ENCODE data around the gene OLFML2A. TPM values are rescaled to one million over a fixed set of nuclear protein-coding genes. Genes with fewer than 3 reads are reported as not detected.

OLFML2A gene
- total and polyA plus RNA-seq, 2 of the 4 experiments (the other 2 are of a cell fraction) = 2.0 to 5.9 TPM

GRCh38 chr9:124852829-124853531, 76.0 kb downstream of the OLFML2A start, which contains the start of gene WDR38:
Gene WDR38 (plus strand): TSS chr9:124853460. CDS start chr9:124853532, 72 bp downstream.
- ChIA-PET CTCF (interaction anchor here (0.6 to 5.7 kb wide), 18 partner anchors 9 to 1465 kb away, joined by 3 to 165 read pairs (median 4); partner anchors contain the start of genes ARPC5L, NR6A1, OLFML2A and RPL35), POLR2A (ENCODE audit: unreplicated experiment) (interaction anchor here (0.7 to 0.8 kb wide), 2 partner anchors 10 to 76 kb away, joined by 4 to 5 read pairs; partner anchors contain the start of gene OLFML2A)
- ATAC-seq (ENCODE audit: low read depth) (peak; percentile 88), DNase-seq (peak; percentile 66)
- no TSS peak for BruUV-seq (replicated peaks)
- Histone ChIP-seq H3K18ac (ENCODE audit: low read depth, low read length) (no peak within 1 kb of the TSS), H2AFZ (replicated peaks; ENCODE audit: low read length, poor library complexity) (peak within 1 kb of the TSS; percentile 100), H3K9me3 (ENCODE audit: control insufficient read depth, insufficient read depth, low read length) (no peaks in the 10 kb centered on the region), H3K14ac (replicated peaks; ENCODE audit: low read depth, low read length) (peak within 1 kb of the TSS; percentile 69; the same call in 1 of the 2 replicates), H3K36me3 (ENCODE audit: control insufficient read depth, insufficient read depth, low read length) (peaks cover 17% of the 10 kb centered on the region), H3K4me1 (ENCODE audit: control insufficient read depth, insufficient read depth, low read length) (no peaks in the 10 kb centered on the region), H3K27me3 (ENCODE audit: control insufficient read depth, insufficient read depth, low read length) (no peaks in the 10 kb centered on the region), H3K56ac (ENCODE audit: extremely low read depth, insufficient read depth, low read length) (no peak within 1 kb of the TSS), H3K27ac (ENCODE audit: insufficient read depth, low read length) (no peak within 1 kb of the TSS; the same call in 1 of the 2 replicates), H3K23ac (ENCODE audit: low read depth, low read length) (0 out of 2 replicates have a peak within 1 kb of the TSS, but pooled peaks have one; percentile 44), H3K79me1 (ENCODE audit: low read depth in 1 of 2, low read length in 2 of 2) (peaks cover 0 to 6% of the 10 kb centered on the region in 2 experiments; a peak in 2 of 4 replicates), H4K91ac (ENCODE audit: insufficient read depth, low read depth, low read length) (peak within 1 kb of the TSS; percentile 50; the same call in 1 of the 2 replicates), H2BK5ac (ENCODE audit: low read depth, low read length, poor library complexity, severe bottlenecking) (no peak within 1 kb of the TSS), H3K4me3 (ENCODE audit: insufficient read depth, low read depth, low read length) (peak within 1 kb of the TSS; percentile 43), H3K4ac (ENCODE audit: low read depth, low read length) (peak within 1 kb of the TSS; percentile 67), H4K5ac (ENCODE audit: low read depth, low read length) (no peak within 1 kb of the TSS), H3K9ac (ENCODE audit: low read depth, low read length) (peak within 1 kb of the TSS; percentile 22; the same call in 1 of the 2 replicates), H2AK5ac (ENCODE audit: low read depth, low read length) (peak within 1 kb of the TSS; percentile 74; the same call in 1 of the 2 replicates), H2BK20ac (ENCODE audit: low read depth, low read length) (peak within 1 kb of the TSS; percentile 69; the same call in 1 of the 2 replicates), H2AK9ac (replicated peaks; ENCODE audit: low read depth, low read length, poor library complexity) (peak within 1 kb of the TSS; percentile 96), H2BK15ac (ENCODE audit: low read depth, low read length) (peak within 1 kb of the TSS; percentile 40; the same call in 1 of the 3 replicates), H3K9me1 (ENCODE audit: insufficient read depth, low read length) (no peaks in the 10 kb centered on the region), H2BK120ac (ENCODE audit: low read depth, low read length) (peak within 1 kb of the TSS; percentile 63), H4K8ac (ENCODE audit: low read depth in 2 of 2, low read length in 2 of 2) (peak within 1 kb of the TSS in 1 of 2 experiments; percentile 64; a peak in 1 of 4 replicates), H4K20me1 (ENCODE audit: insufficient read depth, low read length) (peaks cover 24% of the 10 kb centered on the region), H3K4me2 (ENCODE audit: low read depth, low read length) (peak within 1 kb of the TSS; percentile 94)
- dilution Hi-C loops (cut with HindIII; ENCODE audit: low sequenced_read_pairs, unreplicated experiment) = no loop called here
- in situ Hi-C loops (cut with MboI; ENCODE audit: low sequenced_read_pairs) = loop anchor here (5.0 kb wide), 1 partner anchor 81 kb away; the partner anchor contains the start of gene NR6A1
- intact Hi-C loops (cut with micrococcal nuclease) = loop anchor here (1.0 to 10.0 kb wide), 4 partner anchors 40 to 238 kb away; no protein-coding TSS in a partner anchor
- 2% methylated on average over 26 of the region's 51 CpGs; no CpG with 5 or more reads in 1 of the 2 experiments for WGBS, 2 experiments (ENCODE audit: extremely low coverage in 2 of 2, insufficient read length in 1 of 2)
- TF ChIP-seq CTCF (conservative IDR thresholded peaks at IDR 0.05; ENCODE audit: low read depth, low read length) = peak; percentile 84
- TF ChIP-seq POLR2A (IDR thresholded peaks at IDR 0.05; ENCODE audit: low read depth, low read length) = peak; percentile 55; the same call in 1 of the 2 replicates
- TF ChIP-seq RCOR1 (IDR thresholded peaks at IDR 0.05; ENCODE audit: insufficient replicate concordance, low read length) = no peak
- TF ChIP-seq MAFK (IDR thresholded peaks at IDR 0.05; ENCODE audit: low read depth, low read length) = no peak
- peak; percentile 67; the same call in 1 of the 2 replicates for TF ChIP-seq MAZ (IDR thresholded peaks at IDR 0.05; ENCODE audit: borderline replicate concordance, low read depth, low read length)
- no peak for TF ChIP-seq USF2 (IDR thresholded peaks at IDR 0.05; ENCODE audit: low read depth, low read length)
- TF ChIP-seq SMC3 (IDR thresholded peaks at IDR 0.05; ENCODE audit: low read depth, low read length) = peak; percentile 87
- peak; percentile 27; the same call in 1 of the 2 replicates for TF ChIP-seq RFX5 (IDR thresholded peaks at IDR 0.05; ENCODE audit: low read depth, low read length)
- peak; percentile 87 for TF ChIP-seq RAD21 (IDR thresholded peaks at IDR 0.05; ENCODE audit: low read length)
- TF ChIP-seq CHD1 (IDR thresholded peaks at IDR 0.05; ENCODE audit: low read depth, low read length) = no peak
- TF ChIP-seq MXI1 (IDR thresholded peaks at IDR 0.05; ENCODE audit: borderline replicate concordance, low read depth, low read length) = peak; percentile 72; the same call in 1 of the 2 replicates
- no peak for TF ChIP-seq BHLHE40 (IDR thresholded peaks at IDR 0.05; ENCODE audit: low read depth, low read length)
- no peak for TF ChIP-seq NFE2L2 (IDR thresholded peaks at IDR 0.05; ENCODE audit: low read depth, low read length)
